Activated CD4-positive, CD25-positive, alpha-beta regulatory T cell treated with anti-CD3 and anti-CD28 coated beads, Interleukin-2, amount 50 U/mL, for 16 hours (primary cell): ENCODE data around the gene TBC1D7.

Experiments used
- DNase-seq: peaks from one replicate; pipeline ENCODE4 v3.0.0-alpha.2; 2020; ENCODE audit warnings: low read depth, low spot score

TBC1D7 gene

GRCh38 chr6:13328076-13328874 is at the start of gene TBC1D7:
TSS of gene TBC1D7 (minus strand) at chr6:13328537. CDS start at chr6:13326898, 1,639 bp downstream.
- peak; percentile 82 for DNase-seq

- DNase-seq, result no peak
Observed at GRCh38 chr6:13377054-13377758, 48.9 kb upstream of the TBC1D7 start.

- DNase-seq, result no peak
Observed at GRCh38 chr6:13375360-13375878, 47.1 kb upstream of the TBC1D7 start.

GRCh38 chr6:13373919-13374318 is 45.6 kb upstream of the TBC1D7 start:
- no peak for DNase-seq

- no peak for DNase-seq
Observed at GRCh38 chr6:13373488-13373886, 45.1 kb upstream of the TBC1D7 start.

- no peak for DNase-seq
Observed at GRCh38 chr6:13372688-13373487, 44.6 kb upstream of the TBC1D7 start.

- no peak for DNase-seq
Observed at GRCh38 chr6:13372076-13372475, 43.7 kb upstream of the TBC1D7 start.

GRCh38 chr6:13371421-13372072 is 43.2 kb upstream of the TBC1D7 start:
- no peak for DNase-seq

GRCh38 chr6:13370623-13371022 is 42.3 kb upstream of the TBC1D7 start:
- no peak for DNase-seq

GRCh38 chr6:13369591-13369990 is 41.3 kb upstream of the TBC1D7 start:
- DNase-seq, result no peak

GRCh38 chr6:13368731-13369115 is 40.4 kb upstream of the TBC1D7 start:
- no peak for DNase-seq

- DNase-seq, result no peak
Observed at GRCh38 chr6:13368079-13368730, 39.9 kb upstream of the TBC1D7 start.

- DNase-seq, result no peak
Observed at GRCh38 chr6:13367396-13367795, 39.1 kb upstream of the TBC1D7 start.

- DNase-seq, result no peak
Observed at GRCh38 chr6:13365320-13365719, 37.0 kb upstream of the TBC1D7 start.

- DNase-seq, result no peak
Observed at GRCh38 chr6:13364842-13365241, 36.5 kb upstream of the TBC1D7 start.

- DNase-seq, result no peak
Observed at GRCh38 chr6:13362412-13362811, 34.1 kb upstream of the TBC1D7 start.

- DNase-seq, result no peak
Observed at GRCh38 chr6:13360671-13361540, 32.6 kb upstream of the TBC1D7 start.

GRCh38 chr6:13359287-13359686 is 30.9 kb upstream of the TBC1D7 start:
- no peak for DNase-seq

- DNase-seq, result no peak
Observed at GRCh38 chr6:13358511-13358910, 30.2 kb upstream of the TBC1D7 start.

- no peak for DNase-seq
Observed at GRCh38 chr6:13357551-13358075, 29.3 kb upstream of the TBC1D7 start.
